H1 (cell line): Measurements from ENCODE around the gene NAALADL1. TPM values are rescaled to one million over a fixed set of nuclear protein-coding genes. Genes with fewer than 3 reads are reported as not detected.

Experiments
- BCL11A ChIP-seq, 2 experiments: IDR thresholded peaks; one replicate each; pipeline ENCODE4 v1.6.1; 2011; ENCODE audit warnings: low read depth in 2 of 2, low read length in 2 of 2, mild to moderate bottlenecking in 2 of 2
- CHD7 ChIP-seq: fragments of 300-600 bp; sonication (generic); IDR thresholded peaks from 2 replicates; pipeline ENCODE4 v1.7.1; 2012; ENCODE audit warnings: low read length, moderate library complexity, mild to moderate bottlenecking, inconsistent platforms; ENCODE audit not compliant: insufficient replicate concordance
- USF2 ChIP-seq: IDR thresholded peaks from 2 replicates; pipeline ENCODE4 v1.6.1; 2011; ENCODE audit warnings: low read length, improper control_type of control experiment
- polyA plus RNA-seq, 7 experiments: library from polyadenylated mRNA; depleted of rRNA in 3 of 7; stranded (reverse) in 5 of 7; unstranded in 2 of 7; fragments of >200 nt in 5 of 7; fragments of 200-250 nt in 2 of 7; gene quantifications; 1 replicate in 5 of 7; 2 replicates in 1 of 7; 4 replicates in 1 of 7; pipeline versions ENCODE4 v1.2.1 to v1.2.3, GENCODE V29; 2011 to 2013; ENCODE audit warnings: missing spikeins in 2 of 7, mixed read lengths in 2 of 7
- total RNA-seq: library from RNA; stranded (reverse); fragmentation: NEBNext Ultra II Directional; extraction: Animal tissue kit (Norgen Biotek cat#: 25700); gene quantifications from 2 replicates; pipeline ENCODE4 v1.2.1, GENCODE V29; 2021

NAALADL1 gene
- total and polyA plus RNA-seq, 2 of the 8 experiments (the other 6 are each of a cell fraction or from before 2014, with no cell fraction given): 7.5 to 9.9 TPM

- no peak for TF ChIP-seq USF2
- TF ChIP-seq CHD7: no peak
- no peak for TF ChIP-seq BCL11A (IDR thresholded peaks at IDR 0.05; ENCODE audit: low read depth in 2 of 2, low read length in 2 of 2)
These were observed at the start of gene NAALADL1 (continued) for GRCh38 chr11:65058419-65059054.
